ENCODE results near the gene PDK1.
"Not testable (repeated sequence)": the region's sequence is repeated elsewhere in the genome, so short reads cannot be mapped to it uniquely, and the experiment has no call there.

Gene PDK1

DNA sequence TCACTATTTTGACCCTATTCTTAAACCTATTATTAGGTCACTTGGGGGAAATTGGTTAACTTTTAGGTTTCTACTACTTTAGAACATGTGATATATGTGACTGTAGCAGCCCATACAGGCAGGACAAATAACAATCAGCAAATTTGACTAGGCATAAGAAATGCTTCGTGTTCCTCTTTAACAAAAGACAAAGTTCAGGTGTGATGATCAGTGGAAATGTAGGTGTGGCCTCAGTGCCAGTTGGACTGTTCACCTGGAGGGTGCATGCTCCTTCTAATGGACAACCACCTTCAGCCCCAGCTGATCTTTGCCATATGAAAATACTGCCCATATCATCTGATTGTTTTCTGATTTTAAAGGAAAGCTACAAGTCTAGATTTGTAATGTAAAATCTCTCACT is 6.4 kb downstream of the PDK1 start:
- FAIRE-seq (no peak), DNase-seq (ENCODE audit: insufficient read length, low spot score) (no peak)
- no peak for TF ChIP-seq POLR2A (IDR thresholded peaks at IDR 0.05; ENCODE audit: low read depth, low read length)

DNA sequence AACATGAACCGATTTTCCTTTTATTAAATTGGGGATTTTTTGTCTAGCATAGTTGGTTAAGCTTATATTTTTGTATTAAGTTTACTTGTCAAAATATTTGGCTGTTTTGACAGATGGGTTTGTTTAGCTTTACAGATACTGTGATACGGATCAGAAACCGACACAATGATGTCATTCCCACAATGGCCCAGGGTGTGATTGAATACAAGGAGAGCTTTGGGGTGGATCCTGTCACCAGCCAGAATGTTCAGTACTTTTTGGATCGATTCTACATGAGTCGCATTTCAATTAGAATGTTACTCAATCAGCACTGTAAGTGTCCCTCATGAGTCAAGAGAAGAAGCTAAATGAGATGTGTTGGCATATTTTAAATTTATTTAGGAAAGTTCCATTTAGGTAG is 8.5 kb downstream of the PDK1 start:
- no peak for TF ChIP-seq POLR2A (IDR thresholded peaks at IDR 0.05; ENCODE audit: low read depth, low read length)
- DNase-seq (ENCODE audit: insufficient read length, low spot score) (no peak), FAIRE-seq (no peak)

DNA sequence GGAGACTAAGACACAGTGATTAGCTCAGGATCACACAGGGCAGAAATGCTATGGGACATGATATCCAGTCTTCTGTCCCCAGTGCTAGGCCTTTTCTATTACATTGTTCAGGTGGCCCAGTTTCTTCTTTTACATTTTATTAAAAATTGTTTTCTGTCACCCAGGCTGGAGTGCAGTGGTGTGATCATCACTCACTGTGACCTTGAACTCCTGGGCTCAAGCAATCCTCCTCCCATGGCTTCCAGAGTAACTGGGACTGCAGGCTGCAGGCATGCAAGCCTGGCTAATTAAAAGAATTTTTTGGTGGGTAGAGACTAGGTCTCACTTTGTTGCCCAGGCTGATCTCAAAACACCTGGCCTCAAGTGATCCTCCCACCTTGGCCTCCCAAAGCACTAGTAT is 15.4 kb downstream of the PDK1 start:
- no peak for TF ChIP-seq POLR2A (IDR thresholded peaks at IDR 0.05; ENCODE audit: low read depth, low read length)
- no peak for FAIRE-seq
- no peak for DNase-seq (ENCODE audit: insufficient read length, low spot score)

DNA sequence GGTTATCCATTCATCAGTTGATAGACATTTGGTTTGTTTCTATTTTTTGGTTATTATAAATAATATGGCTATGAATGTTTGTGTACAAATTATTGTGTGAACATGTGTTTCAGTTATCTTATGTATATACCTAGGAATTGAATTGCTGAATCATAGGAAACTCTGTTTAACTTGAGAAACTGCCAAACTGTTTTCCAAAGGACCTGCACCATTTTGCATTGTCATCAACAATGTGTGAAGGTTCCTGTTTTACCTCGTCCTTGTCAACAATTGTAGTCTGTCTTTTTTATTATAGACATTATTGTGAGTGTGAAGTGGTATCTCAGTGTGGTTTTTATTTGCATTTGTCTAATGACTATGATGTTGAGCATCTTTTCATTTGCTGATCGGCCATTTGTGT is 17.1 kb downstream of the PDK1 start:
- DNase-seq (ENCODE audit: insufficient read length, low spot score) (no peak), FAIRE-seq (peak; percentile 36)
- no peak for TF ChIP-seq POLR2A (IDR thresholded peaks at IDR 0.05; ENCODE audit: low read depth, low read length)

DNA sequence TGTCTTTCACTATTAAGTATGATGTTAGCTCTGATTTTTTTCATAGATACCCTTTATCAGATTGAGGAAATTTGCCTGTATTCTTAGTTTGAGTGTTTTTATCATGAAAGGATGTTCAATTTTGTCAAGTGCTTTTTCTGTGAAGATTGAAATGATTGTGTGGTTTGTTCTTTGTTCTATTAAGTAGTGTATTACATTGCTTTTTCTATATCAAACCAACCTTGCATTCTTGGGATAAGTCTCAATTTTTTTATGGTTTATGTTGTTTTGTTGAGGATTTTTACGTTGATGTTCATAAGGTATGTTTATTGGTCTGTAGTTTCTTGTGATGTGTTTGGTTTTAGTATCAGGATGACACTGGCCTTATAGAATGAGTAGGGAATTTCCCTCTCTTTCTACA is 19.1 kb downstream of the PDK1 start:
- FAIRE-seq (peak; percentile 45), DNase-seq (ENCODE audit: insufficient read length, low spot score) (no peak)
- no peak for TF ChIP-seq POLR2A (IDR thresholded peaks at IDR 0.05; ENCODE audit: low read depth, low read length)

DNA sequence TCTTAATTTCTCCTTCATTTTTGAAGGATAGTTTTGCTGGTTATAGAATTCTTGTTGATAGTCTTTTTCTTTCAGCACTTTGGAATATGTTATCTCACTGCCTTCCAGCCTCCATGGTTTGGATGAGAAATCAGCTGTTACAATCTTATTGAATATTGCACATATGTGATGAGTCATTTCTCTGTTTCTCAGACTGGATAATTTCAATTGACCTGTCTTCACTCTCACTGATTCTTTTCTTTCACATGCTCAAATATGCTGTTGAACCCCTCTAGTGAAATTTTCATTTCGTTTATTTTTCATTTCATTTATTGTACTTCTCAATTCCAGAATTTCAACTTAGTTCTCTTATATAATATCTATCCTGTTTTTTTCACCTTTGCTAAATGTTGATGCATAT is 22.2 kb downstream of the PDK1 start:
- no peak for TF ChIP-seq POLR2A (IDR thresholded peaks at IDR 0.05; ENCODE audit: low read depth, low read length)
- no peak for DNase-seq (ENCODE audit: insufficient read length, low spot score)
- FAIRE-seq, result no peak

DNA sequence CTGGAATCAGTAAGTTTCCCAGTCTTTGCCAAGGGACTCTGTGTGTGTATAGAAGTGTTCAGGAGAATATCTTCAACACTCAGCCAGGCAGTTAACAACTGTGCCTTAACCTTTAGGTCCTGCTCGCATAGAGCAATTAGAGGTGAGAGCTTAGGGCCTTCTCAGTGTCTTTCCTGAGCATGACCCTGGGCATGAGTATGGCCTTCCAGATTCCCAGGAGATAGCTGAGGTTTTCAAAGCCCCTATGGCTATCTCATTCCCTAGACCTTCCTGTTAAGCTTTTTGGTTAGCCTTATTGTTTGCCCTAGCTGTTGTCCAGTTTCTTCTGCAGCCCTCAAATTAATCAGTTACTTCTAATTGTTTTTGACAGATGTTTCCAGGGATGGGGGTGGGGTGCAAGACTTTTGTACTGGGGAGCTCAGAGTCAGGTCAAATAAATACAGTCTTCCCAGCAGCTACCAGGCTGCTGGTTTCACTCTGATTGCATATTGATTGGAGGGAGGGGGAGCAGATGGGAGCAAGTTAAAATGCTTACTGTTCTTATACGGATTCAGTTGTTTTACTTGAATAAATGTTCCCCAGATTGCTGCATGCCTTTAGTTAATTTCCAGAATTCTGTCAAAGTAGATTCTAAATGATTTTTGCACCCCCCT is 23.1 kb downstream of the PDK1 start:
- FAIRE-seq, result no peak
- DNase-seq (ENCODE audit: insufficient read length, low spot score), result no peak
- TF ChIP-seq POLR2A (IDR thresholded peaks at IDR 0.05; ENCODE audit: low read depth, low read length), result no peak

DNA sequence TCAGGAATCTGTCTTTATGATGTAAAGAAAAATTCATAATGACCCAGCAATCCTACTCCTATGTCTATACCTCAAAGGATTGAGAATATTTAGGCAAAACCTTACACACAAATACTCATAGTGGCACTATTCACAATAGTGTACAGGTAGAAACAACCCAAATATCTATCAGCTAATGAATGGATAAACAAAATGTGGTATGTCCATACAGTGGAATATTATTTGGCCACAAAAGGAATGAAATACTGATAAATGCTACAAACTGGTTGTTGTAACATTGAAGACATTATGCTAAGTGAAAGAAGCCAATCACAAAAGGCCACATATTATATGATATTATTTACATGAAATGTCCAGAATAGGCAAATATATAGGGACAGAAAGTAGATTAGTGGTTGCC is 24.7 kb downstream of the PDK1 start:
- FAIRE-seq (no peak), DNase-seq (ENCODE audit: insufficient read length, low spot score) (no peak)
- TF ChIP-seq POLR2A (IDR thresholded peaks at IDR 0.05; ENCODE audit: low read depth, low read length), result no peak

DNA sequence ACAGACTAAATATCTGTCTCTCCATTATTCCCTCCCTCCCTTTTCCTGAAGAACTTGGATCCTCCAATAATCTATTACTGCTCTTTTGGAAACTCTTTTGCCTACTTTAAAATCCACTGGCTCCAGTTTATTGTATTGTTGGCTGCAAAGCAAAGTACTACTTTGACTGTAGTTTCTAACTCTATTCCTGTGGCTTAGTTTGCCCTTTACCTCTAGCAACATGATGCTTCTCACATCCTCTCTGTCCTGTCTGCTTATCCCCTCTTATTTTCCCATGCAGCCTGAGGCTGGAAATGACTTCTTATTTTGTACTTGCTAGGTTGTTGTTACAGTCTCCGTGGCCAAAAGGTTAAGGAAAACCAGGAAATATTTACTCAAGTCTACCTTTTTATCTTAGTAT is 26.8 kb downstream of the PDK1 start:
- FAIRE-seq (no peak), DNase-seq (ENCODE audit: insufficient read length, low spot score) (no peak)
- TF ChIP-seq POLR2A (IDR thresholded peaks at IDR 0.05; ENCODE audit: low read depth, low read length), result no peak

DNA sequence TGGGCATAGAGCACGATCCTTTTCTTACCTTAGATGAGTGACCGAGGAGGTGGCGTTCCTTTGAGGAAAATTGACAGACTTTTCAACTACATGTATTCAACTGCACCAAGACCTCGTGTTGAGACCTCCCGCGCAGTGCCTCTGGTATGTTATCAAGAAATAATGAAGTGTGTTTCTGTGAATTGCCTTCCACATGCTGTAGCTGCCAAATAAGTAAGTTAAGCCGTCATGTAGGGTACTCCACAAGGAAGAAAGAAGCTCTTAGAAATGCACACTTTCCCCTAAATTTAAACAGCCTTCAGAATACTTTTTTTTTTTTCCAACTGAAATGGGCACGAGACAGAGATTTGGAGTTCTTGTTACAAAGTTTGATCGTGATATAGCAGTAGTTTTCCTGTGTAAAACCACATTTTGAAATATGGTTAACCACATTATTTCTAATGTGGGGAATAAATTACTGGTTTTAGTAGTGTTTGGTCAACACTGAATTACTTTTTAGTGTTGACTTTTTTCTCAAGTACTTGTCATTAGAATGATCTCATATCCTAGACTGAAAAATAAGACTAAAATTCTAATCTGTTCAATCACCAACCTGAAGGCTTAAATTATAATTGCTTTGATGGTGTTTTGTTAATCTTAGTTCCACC is 30.5 kb downstream of the PDK1 start:
- FAIRE-seq, result no peak
- TF ChIP-seq POLR2A (IDR thresholded peaks at IDR 0.05; ENCODE audit: low read depth, low read length), result no peak

DNA sequence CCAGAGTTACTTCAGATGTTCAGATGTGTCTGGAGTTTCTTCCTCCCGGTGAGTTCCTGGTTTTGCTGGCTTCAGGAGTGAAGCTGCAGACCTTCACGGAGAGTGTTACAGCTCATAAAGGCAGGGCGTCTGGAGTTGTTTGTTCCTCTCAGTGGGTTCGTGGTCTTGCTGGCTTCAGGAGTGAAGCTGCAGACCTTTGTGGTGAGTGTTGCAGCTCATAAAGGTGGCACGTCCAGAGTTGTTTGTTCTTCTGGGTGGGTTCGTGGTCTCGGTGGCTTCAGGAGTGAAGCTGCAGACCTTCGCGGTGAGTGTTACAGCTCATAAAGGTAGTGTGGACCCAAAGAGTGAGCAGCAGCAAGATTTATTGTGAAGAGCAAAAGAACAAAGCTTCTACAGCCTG is 31.3 kb downstream of the PDK1 start:
- DNase-seq (ENCODE audit: insufficient read length, low spot score); FAIRE-seq: not testable (repeated sequence)

More for the DNA sequence above, 30.5 kb downstream of the PDK1 start:
- DNase-seq (ENCODE audit: insufficient read length, low spot score), result no peak

DNA sequence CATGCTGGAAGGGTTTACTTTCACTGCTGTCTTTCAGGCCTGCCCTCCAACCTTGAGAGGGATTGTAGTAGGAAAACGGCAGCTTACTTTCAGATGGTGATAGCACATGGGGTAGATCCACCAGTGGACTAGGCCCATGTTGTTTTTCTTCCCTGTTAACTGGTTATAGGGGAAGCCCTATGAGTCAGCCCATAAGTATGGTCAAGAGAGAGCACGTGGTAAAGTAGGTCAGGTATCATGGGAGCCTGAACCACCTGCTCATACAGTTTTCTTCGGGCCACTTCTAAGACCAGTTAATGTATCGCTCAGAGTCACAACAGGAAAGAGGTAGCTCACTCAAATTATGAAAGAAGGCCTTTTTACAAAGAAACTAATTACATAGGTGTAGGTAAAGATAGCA is 33.0 kb downstream of the PDK1 start:
- DNase-seq (ENCODE audit: insufficient read length, low spot score), result no peak
- TF ChIP-seq POLR2A (IDR thresholded peaks at IDR 0.05; ENCODE audit: low read depth, low read length), result no peak
- FAIRE-seq, result no peak

DNA sequence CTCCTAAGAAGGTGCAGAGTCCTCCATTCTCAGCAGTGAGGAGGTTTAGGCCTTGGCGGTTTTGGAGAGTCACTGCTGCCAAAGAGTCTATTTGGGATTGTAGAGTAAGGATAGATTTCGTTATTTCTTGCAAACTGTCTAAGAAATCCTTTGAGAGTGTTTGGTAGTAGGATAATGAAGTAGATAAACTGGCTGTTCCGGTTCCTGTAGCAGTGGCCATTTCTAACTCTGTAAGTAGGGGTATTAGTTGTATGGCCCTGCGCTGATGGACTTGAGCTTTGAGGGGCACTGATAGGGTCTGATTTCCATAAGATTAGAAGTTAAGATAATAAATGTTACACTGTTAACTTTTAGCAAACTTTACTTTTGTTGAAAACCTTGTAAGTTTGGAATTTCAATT is 35.5 kb downstream of the PDK1 start:
- not testable (repeated sequence) for FAIRE-seq; DNase-seq (ENCODE audit: insufficient read length, low spot score)

DNA sequence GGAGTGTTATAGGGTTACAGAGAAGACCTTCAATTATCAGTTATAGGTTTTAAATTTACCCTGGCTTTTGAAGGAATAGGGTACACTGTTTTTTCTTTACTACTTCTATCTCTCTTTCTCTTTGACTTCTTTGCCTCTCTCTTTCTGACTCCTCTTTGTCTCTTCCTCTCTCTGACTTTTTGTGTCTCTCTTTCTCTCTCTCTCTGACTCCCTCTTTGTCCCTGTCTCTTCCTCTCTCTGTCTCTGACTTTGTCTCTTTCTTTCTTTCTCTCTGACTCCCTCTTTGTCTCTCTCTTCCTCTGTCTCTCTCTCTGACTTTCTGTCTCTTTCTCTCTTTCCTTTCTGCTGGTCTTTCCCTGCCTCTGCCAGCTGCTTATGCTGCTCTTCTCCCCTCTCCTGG is 36.3 kb downstream of the PDK1 start:
- FAIRE-seq; DNase-seq (ENCODE audit: insufficient read length, low spot score): not testable (repeated sequence)

DNA sequence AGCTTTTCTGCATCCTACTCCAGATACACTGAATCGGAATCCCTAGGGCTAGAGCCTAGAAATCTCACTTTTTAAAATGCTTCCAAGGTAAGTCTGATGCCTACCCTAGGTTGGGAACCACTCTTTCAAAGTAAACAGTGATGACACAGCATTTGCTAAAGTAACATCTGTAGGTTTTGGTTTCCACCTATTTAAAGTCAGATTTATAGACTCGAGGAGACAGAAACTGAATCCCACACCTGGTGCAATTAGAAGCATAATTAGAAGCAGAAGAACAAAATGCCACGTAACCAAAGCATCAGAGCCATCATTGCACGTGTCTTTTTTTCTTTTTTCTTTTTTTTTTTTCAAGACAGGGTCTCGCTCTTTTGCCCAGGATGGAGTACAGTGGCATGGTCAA is 40.9 kb downstream of the PDK1 start:
- peak; percentile 57 for FAIRE-seq
- no peak for TF ChIP-seq POLR2A (IDR thresholded peaks at IDR 0.05; ENCODE audit: low read depth, low read length)
- no peak for DNase-seq (ENCODE audit: insufficient read length, low spot score)
